Fibroblast of pulmonary artery (primary cell): ENCODE results near the gene RTL5.

Source experiments
- DNase-seq: peaks from one replicate; pipeline ENCODE4 v3.0.0-alpha.2; 2010; ENCODE audit warnings: low read depth
- H3K4me3 ChIP-seq: replicated peaks from 2 replicates; pipeline ENCODE4 v1.5.1; 2011; ENCODE audit warnings: low read depth, mild to moderate bottlenecking, control low read depth, low read length, moderate library complexity
- CTCF ChIP-seq: IDR thresholded peaks from 2 replicates; pipeline ENCODE4 v1.5.1; 2011; ENCODE audit warnings: mild to moderate bottlenecking, control low read depth, low read length, inconsistent platforms; ENCODE audit errors: missing control alignments

RTL5 gene

GRCh38 chrX:72120837-72121236 is 10.9 kb downstream of the RTL5 start:
- TF ChIP-seq CTCF, result no peak
- no peak for DNase-seq
- no peak overlapping the region for H3K4me3 ChIP-seq

- no peak for TF ChIP-seq CTCF
- no peak overlapping the region for H3K4me3 ChIP-seq
- DNase-seq, result no peak
These were observed 14.0 kb downstream of the RTL5 start for GRCh38 chrX:72117636-72118210.

- no peak overlapping the region for H3K4me3 ChIP-seq
- DNase-seq, result no peak
- TF ChIP-seq CTCF, result no peak
These were observed 16.3 kb downstream of the RTL5 start for GRCh38 chrX:72115380-72115779.

GRCh38 chrX:72114807-72115206 is 16.9 kb downstream of the RTL5 start:
- no peak overlapping the region for H3K4me3 ChIP-seq
- no peak for DNase-seq
- TF ChIP-seq CTCF, result no peak

- no peak for TF ChIP-seq CTCF
- DNase-seq, result no peak
- H3K4me3 ChIP-seq, result no peak overlapping the region
These were observed 17.4 kb downstream of the RTL5 start for GRCh38 chrX:72114306-72114705.

DNA sequence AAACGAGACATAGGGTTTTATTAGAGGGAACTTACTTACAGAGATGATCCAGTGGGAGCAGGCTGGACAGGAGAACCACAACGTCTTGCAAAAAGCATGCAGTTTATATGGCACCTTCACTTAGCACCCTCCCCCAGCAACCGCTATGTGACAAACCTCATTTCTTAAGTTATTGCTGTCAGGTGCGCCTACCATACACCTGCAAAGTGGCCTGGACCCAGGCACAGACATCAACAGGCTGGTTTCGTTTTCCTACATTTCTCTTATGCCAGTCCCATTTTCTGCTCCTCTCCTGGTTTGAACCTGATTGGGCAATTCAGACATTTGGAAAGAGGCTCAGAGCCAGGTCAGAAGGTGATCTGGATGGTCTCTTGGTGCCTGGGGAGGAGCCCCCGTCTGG is 18.3 kb downstream of the RTL5 start:
- no peak overlapping the region for H3K4me3 ChIP-seq
- no peak for TF ChIP-seq CTCF
- no peak for DNase-seq
